Testis (tissue), 3 donors: ENCODE results near the gene LHX4. TPM values are rescaled to one million over a fixed set of nuclear protein-coding genes. Genes with fewer than 3 reads are reported as not detected.

Experiments used
- DNase-seq: peaks from one replicate; pipeline ENCODE4 v3.0.0-alpha.2; 2019
- H3K27ac ChIP-seq, 2 donors: fragments of 200-600 bp; sonication (generic); one replicate each; pipeline ENCODE4 v1.5.1; 2019
- H3K27me3 ChIP-seq: fragments of 200-600 bp; sonication (generic); one replicate; pipeline ENCODE4 v1.5.1; 2019
- H3K36me3 ChIP-seq: fragments of 200-600 bp; sonication (generic); one replicate; pipeline ENCODE4 v1.5.1; 2017; ENCODE audit warnings: low read depth; ENCODE audit errors: missing control alignments
- H3K4me1 ChIP-seq: fragments of 200-600 bp; sonication (generic); one replicate; pipeline ENCODE4 v1.5.1; 2019
- H3K4me3 ChIP-seq, 2 donors: fragments of 200-600 bp; sonication (generic); one replicate each; pipeline ENCODE4 v1.5.1; 2017 to 2019
- H3K9me3 ChIP-seq: fragments of 200-600 bp; sonication (generic); one replicate; pipeline ENCODE4 v1.5.1; 2017
- CTCF ChIP-seq, 3 experiments: fragments of 450-650 bp in 2 of 3; fragments of 200-600 bp in 1 of 3; sonication (generic) in 1 of 3; IDR thresholded peaks; one replicate each; pipeline ENCODE4 v1.5.1; 2016 to 2019; ENCODE audit warnings: antibody characterized with exemption in 3 of 3, mild to moderate bottlenecking in 2 of 3, moderate library complexity in 1 of 3
- POLR2A ChIP-seq: fragments of 450-650 bp; IDR thresholded peaks from one replicate; pipeline ENCODE4 v1.6.1; 2017; ENCODE audit warnings: antibody characterized with exemption, mild to moderate bottlenecking, moderate library complexity
- WGBS, 2 donors: methylation state at CpG; one replicate each; pipeline ENCODE4 v1.1.5; 2018; 5-methylcytosine and 5-hydroxymethylcytosine counted together
- intact Hi-C: fragments of 100-400 bp; cut with DNase I; formaldehyde crosslinking; loops from one replicate; pipeline ENCODE4 v1.15.1; 2023; ENCODE audit warnings: low total_unique reads
- polyA plus RNA-seq: library from polyadenylated mRNA; stranded (reverse); fragments of 350-450 nt; fragmentation: Illumina TruSeq; extraction: RNeasy Lipid Tissue Mini Kit (QIAGEN cat#74804); gene quantifications from one replicate; pipeline ENCODE4 v1.2.3, GENCODE V29; 2014; ENCODE audit warnings: low read depth, low replicate concordance; ENCODE audit not compliant: insufficient read depth
- total RNA-seq, 2 donors: library from RNA; depleted of rRNA; stranded (reverse); fragments of >200 nt; gene quantifications; one replicate each; pipeline ENCODE4 v1.2.3, GENCODE V29; 2016

Gene LHX4
- total and polyA plus RNA-seq, 3 donors from 2014 or later = 0.63 to 5.2 (median 1.3) TPM

GRCh38 chr1:180257486-180257885, 27.4 kb downstream of the LHX4 start:
- Histone ChIP-seq H3K27ac (no peak overlapping the region), H3K36me3 (no peaks in the 10 kb centered on the region), H3K4me3 (no peak overlapping the region), H3K4me1 (no peaks in the 10 kb centered on the region), H3K27me3 (no peaks in the 10 kb centered on the region), H3K9me3 (no peaks in the 10 kb centered on the region)
- TF ChIP-seq POLR2A (no peak), CTCF (IDR thresholded peaks at IDR 0.05) (no peak)
- intact Hi-C loops = no loop called here
- WGBS, 2 donors = 79 to 80% methylated on average over 8 of the region's 8 CpGs
- DNase-seq = no peak

GRCh38 chr1:180258290-180258689, 28.2 kb downstream of the LHX4 start:
- 89 to 90% methylated on average over 12 of the region's 12 CpGs for WGBS, 2 donors
- H3K4me1 ChIP-seq = no peaks in the 10 kb centered on the region
- no peak overlapping the region for H3K27ac ChIP-seq
- intact Hi-C loops = no loop called here
- no peaks in the 10 kb centered on the region for H3K36me3 ChIP-seq
- TF ChIP-seq CTCF (IDR thresholded peaks at IDR 0.05) (no peak), POLR2A (no peak)
- DNase-seq = no peak
- no peak overlapping the region for H3K4me3 ChIP-seq
- no peaks in the 10 kb centered on the region for H3K27me3 ChIP-seq
- no peaks in the 10 kb centered on the region for H3K9me3 ChIP-seq

- H3K27me3 ChIP-seq = no peaks in the 10 kb centered on the region
- intact Hi-C loops = no loop called here
- TF ChIP-seq POLR2A (no peak), CTCF (IDR thresholded peaks at IDR 0.05) (no peak)
- H3K36me3 ChIP-seq = no peaks in the 10 kb centered on the region
- no peak for DNase-seq
- WGBS, 2 donors = 54 to 62% methylated on average over 5 of the region's 5 CpGs
- no peaks in the 10 kb centered on the region for H3K4me1 ChIP-seq
- H3K4me3 ChIP-seq = no peak overlapping the region
- H3K27ac ChIP-seq = no peak overlapping the region
- H3K9me3 ChIP-seq = no peaks in the 10 kb centered on the region
These were observed 28.9 kb downstream of the LHX4 start for GRCh38 chr1:180258935-180259334.

- intact Hi-C loops = no loop called here
- no peak for TF ChIP-seq CTCF (IDR thresholded peaks at IDR 0.05)
- TF ChIP-seq POLR2A = no peak
- no peak for DNase-seq
- H3K36me3 ChIP-seq = no peaks in the 10 kb centered on the region
- no peak overlapping the region for H3K4me3 ChIP-seq
- no peak overlapping the region for H3K27ac ChIP-seq
- 80 to 89% methylated on average over 17 to 22 of the region's 22 CpGs for WGBS, 2 donors
- no peaks in the 10 kb centered on the region for H3K27me3 ChIP-seq
- H3K4me1 ChIP-seq = no peaks in the 10 kb centered on the region
- no peaks in the 10 kb centered on the region for H3K9me3 ChIP-seq
These were observed 29.6 kb downstream of the LHX4 start for GRCh38 chr1:180259431-180260338.

GRCh38 chr1:180260541-180260940, 30.5 kb downstream of the LHX4 start:
- intact Hi-C loops = no loop called here
- Histone ChIP-seq H3K27ac (no peak overlapping the region), H3K9me3 (no peaks in the 10 kb centered on the region), H3K36me3 (no peaks in the 10 kb centered on the region), H3K27me3 (no peaks in the 10 kb centered on the region), H3K4me1 (no peaks in the 10 kb centered on the region), H3K4me3 (no peak overlapping the region)
- TF ChIP-seq POLR2A = no peak
- no peak for TF ChIP-seq CTCF (IDR thresholded peaks at IDR 0.05)
- WGBS, 2 donors = 86 to 88% methylated on average over 9 to 13 of the region's 13 CpGs
- no peak for DNase-seq
